Cortex of kidney (tissue), 1 donor: ENCODE data around the gene DUSP16.
"Not testable (repeated sequence)": the region's sequence is repeated elsewhere in the genome, so short reads cannot be mapped to it uniquely, and the experiment has no call there.

Experiments used
- DNase-seq: peaks from one replicate; lab custom pipeline; 2025; lab: John Stamatoyannopoulos, UW

The DUSP16 gene, protein sequence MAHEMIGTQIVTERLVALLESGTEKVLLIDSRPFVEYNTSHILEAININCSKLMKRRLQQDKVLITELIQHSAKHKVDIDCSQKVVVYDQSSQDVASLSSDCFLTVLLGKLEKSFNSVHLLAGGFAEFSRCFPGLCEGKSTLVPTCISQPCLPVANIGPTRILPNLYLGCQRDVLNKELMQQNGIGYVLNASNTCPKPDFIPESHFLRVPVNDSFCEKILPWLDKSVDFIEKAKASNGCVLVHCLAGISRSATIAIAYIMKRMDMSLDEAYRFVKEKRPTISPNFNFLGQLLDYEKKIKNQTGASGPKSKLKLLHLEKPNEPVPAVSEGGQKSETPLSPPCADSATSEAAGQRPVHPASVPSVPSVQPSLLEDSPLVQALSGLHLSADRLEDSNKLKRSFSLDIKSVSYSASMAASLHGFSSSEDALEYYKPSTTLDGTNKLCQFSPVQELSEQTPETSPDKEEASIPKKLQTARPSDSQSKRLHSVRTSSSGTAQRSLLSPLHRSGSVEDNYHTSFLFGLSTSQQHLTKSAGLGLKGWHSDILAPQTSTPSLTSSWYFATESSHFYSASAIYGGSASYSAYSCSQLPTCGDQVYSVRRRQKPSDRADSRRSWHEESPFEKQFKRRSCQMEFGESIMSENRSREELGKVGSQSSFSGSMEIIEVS

GRCh38 chr12:12562585-12563261 is at the start of gene DUSP16:
TSS of gene DUSP16 (minus strand) at chr12:12562863. CDS start at chr12:12521098, 41,765 bp downstream.
- peak; percentile 78 for DNase-seq

GRCh38 chr12:12612358-12612757 is 49.7 kb upstream of the DUSP16 start:
- DNase-seq = no peak

DNA sequence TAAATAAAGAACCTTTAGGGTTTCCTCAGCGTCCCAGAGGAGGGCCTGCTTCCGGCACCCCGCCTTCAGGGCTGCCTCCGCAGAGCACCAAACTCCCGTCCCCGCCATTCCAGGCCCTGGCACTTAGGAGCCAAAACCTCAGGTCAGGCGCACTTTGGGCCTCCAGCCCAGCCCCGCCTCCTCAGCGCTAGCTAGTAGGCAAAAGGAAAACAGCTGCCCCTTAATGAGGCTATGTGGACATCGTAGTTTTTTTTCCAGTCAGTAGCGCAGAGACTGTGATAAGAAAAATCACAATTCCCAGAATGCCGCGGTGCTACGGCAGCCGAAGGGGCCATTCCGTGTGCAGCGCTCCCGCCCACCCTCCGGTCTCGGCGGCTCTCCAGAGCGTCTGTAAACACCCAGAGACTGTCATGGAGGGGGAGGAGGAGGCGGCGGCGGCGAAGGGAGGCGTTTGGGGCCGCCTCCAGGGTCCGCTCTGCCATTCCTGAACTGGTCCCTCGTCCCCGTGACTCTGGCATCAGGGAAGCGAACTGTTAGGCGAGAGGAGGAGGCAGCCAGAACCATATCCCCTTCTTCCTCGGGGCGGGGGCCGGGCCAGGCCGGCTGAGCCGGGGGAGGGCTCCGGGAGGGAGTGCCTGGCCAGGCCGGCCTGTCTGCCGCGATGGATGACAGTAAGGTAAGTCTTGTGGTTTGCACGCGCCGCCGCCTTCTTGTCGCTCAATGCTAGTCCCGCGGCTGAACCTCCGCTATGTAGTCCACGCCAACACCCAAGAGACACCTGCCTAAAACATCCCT is 49.0 kb upstream of the DUSP16 start, which contains the start of gene CREBL2:
CREBL2 (plus strand) TSS at position 365 of the 795 bp plus-strand sequence; CDS start at position 662, 297 bp downstream.
- peak; percentile 53 for DNase-seq

- no peak for DNase-seq
Observed at GRCh38 chr12:12610711-12611110, 48.0 kb upstream of the DUSP16 start.

GRCh38 chr12:12609692-12610091 is 47.0 kb upstream of the DUSP16 start:
- DNase-seq = no peak

- no peak for DNase-seq
Observed at GRCh38 chr12:12608557-12608957, 45.9 kb upstream of the DUSP16 start.

GRCh38 chr12:12606781-12607589 is 44.3 kb upstream of the DUSP16 start:
- no peak for DNase-seq

DNA sequence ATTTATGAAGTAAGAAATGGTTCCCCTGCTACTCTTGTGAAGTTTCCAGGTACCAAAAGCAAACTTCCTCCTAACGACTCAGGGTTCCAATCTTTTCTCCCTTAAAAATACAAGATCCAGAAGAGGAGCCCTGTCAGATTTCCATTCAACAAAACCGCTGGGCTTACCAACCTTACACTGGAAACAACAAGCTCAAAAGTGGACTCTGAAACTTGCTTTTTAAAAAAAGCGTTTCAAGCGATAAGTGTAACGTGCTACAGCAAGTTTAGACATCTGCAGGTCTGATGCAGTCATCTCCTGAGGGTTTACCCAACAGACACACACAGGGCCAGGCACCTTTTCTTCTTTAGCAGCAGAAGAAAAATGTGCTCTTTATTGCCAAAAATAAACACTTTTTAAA is 42.1 kb upstream of the DUSP16 start:
- no peak for DNase-seq

DNA sequence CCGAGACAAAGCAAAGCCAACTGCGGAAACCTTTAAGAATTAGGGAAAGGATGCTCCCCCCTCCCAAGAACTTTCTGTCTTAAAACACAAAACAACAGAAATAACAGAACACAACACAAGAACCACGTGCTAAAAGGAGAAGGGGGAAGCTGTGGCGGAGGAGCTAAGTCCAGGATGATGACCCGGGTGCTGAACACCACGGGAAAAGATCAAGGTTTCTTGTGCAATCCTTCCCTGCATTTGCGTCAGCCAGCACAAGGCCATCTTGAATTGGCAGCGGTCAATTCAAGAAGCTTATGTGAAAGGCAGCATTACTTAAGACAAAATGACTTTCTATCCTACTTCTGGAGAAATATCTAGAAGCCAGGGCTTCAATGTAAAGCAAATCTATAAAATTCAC is 38.0 kb upstream of the DUSP16 start:
- DNase-seq = no peak

- DNase-seq = no peak
Observed at GRCh38 chr12:12599750-12600643, 37.3 kb upstream of the DUSP16 start.

- no peak for DNase-seq
Observed at GRCh38 chr12:12598864-12599263, 36.2 kb upstream of the DUSP16 start.

- not testable (repeated sequence) for DNase-seq
Observed at GRCh38 chr12:12596598-12596997, 33.9 kb upstream of the DUSP16 start.

GRCh38 chr12:12595929-12596328 is 33.3 kb upstream of the DUSP16 start:
- not testable (repeated sequence) for DNase-seq

GRCh38 chr12:12592930-12593329 is 30.3 kb upstream of the DUSP16 start:
- DNase-seq = no peak

- DNase-seq = no peak
Observed at GRCh38 chr12:12590961-12591360, 28.3 kb upstream of the DUSP16 start.

- DNase-seq = not testable (repeated sequence)
Observed at GRCh38 chr12:12588436-12588835, 25.8 kb upstream of the DUSP16 start.

DNA sequence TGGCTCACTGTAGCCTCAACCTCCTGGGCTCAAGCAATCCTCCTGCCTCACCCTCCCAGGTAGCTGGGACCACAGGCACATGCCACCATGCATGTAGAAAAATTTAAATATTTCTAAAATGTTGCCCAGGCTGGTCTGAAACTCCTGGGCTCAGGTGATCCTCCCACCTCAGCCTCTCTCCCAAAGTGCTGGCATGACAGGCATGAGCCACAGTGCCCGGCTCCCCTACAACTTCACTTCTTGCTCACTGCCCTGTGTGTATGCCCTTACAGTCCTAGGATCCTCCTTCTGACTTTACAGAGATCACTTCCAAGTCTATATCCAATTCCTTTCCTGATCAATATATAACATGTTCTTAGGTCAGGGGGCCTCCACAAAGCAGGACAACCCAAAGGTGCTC is 25.2 kb upstream of the DUSP16 start:
- no peak for DNase-seq

DNA sequence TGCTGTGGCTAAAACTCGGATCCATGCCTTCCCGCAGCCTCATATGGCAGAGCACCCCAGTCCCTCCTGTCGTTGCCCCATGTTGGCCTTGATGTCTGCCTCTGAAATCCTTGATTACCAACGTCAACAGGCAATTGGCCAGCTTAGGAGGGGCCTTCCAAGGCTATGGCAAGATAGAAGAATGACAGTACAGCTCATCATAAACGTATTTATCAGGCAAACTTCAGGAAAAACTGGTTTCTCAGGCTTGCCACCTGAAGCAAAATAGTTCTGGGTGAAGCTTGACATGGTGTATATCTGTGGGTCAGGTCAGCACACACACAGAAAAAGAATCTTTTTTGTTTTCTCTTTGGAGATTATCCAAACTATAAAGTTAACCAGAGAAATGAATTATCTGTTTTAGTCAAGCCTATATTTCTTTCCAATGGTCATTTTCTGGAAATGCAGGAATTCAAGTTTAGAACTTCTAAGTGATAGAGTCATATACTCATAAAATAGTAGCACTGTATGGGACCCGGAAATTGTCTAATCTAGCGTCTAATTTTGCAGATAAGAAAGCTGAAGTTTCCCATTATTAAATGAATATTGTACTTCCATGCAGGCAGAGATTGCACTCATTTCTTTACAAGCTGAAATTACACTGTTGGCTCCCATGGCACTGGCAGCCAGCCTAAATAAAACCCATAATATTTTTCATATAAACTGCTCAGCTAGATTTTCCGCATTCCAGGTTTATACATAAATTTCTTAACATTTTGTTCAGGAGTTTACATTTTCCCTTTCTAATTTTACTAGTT is 24.4 kb upstream of the DUSP16 start:
- DNase-seq = no peak
